Smooth muscle cell (in vitro differentiated cells): ENCODE results near the gene OAS2. TPM values are rescaled to one million over a fixed set of nuclear protein-coding genes. Genes with fewer than 3 reads are reported as not detected.

Experiments used
- DNase-seq: peaks from one replicate; lab custom pipeline; 2025; ENCODE audit not compliant: unreplicated experiment; lab: John Stamatoyannopoulos, UW
- H2AFZ ChIP-seq: fragments of 200-600 bp; sonication (generic); 2 replicates; pipeline ENCODE4 v1.6.0; 2016; ENCODE audit warnings: antibody characterized with exemption, low read depth, mild to moderate bottlenecking
- H3F3A ChIP-seq: fragments of 200-600 bp; sonication (generic); 2 replicates; pipeline ENCODE4 v1.6.0; 2017; ENCODE audit warnings: antibody characterized with exemption, low read depth
- H3K27ac ChIP-seq: fragments of 200-600 bp; sonication (generic); 2 replicates; pipeline ENCODE4 v1.5.1; 2016; ENCODE audit warnings: low read depth, mild to moderate bottlenecking
- H3K27me3 ChIP-seq: fragments of 200-600 bp; sonication (generic); 2 replicates; pipeline ENCODE4 v1.6.1; 2016; ENCODE audit warnings: low read depth, mild to moderate bottlenecking
- H3K36me3 ChIP-seq: fragments of 200-600 bp; sonication (generic); 2 replicates; pipeline ENCODE4 v1.5.1; 2016; ENCODE audit warnings: low read depth
- H3K4me1 ChIP-seq: fragments of 200-600 bp; sonication (generic); 2 replicates; pipeline ENCODE4 v1.5.1; 2016; ENCODE audit warnings: low read depth
- H3K4me2 ChIP-seq: fragments of 200-600 bp; sonication (generic); 2 replicates; pipeline ENCODE4 v1.6.0; 2016; ENCODE audit warnings: mild to moderate bottlenecking
- H3K4me3 ChIP-seq: fragments of 200-600 bp; sonication (generic); 2 replicates; pipeline ENCODE4 v1.5.1; 2016; ENCODE audit warnings: mild to moderate bottlenecking
- H3K79me2 ChIP-seq: fragments of 200-600 bp; sonication (generic); 2 replicates; pipeline ENCODE4 v1.6.0; 2016; ENCODE audit warnings: low read depth, mild to moderate bottlenecking
- H3K9ac ChIP-seq: fragments of 200-600 bp; sonication (generic); 2 replicates; pipeline ENCODE4 v1.6.0; 2016; ENCODE audit warnings: low read depth
- H3K9me3 ChIP-seq: fragments of 200-600 bp; sonication (generic); replicated peaks from 2 replicates; pipeline ENCODE4 v1.5.1; 2016; ENCODE audit warnings: low read depth
- H4K20me1 ChIP-seq: fragments of 200-600 bp; sonication (generic); 2 replicates; pipeline ENCODE4 v1.6.0; 2016; ENCODE audit warnings: low read depth
- CTCF ChIP-seq: fragments of 200-600 bp; sonication (generic); IDR thresholded peaks from 2 replicates; pipeline ENCODE4 v1.5.1; 2017; ENCODE audit warnings: borderline replicate concordance, mild to moderate bottlenecking, antibody characterized with exemption; ENCODE audit not compliant: insufficient read depth, poor library complexity, severe bottlenecking
- WGBS: methylation state at CpG from one replicate; pipeline ENCODE4 v1.1.7; 2016; ENCODE audit warnings: low lambda C conversion rate; 5-methylcytosine and 5-hydroxymethylcytosine counted together
- polyA plus RNA-seq: library from polyadenylated mRNA; unstranded; fragments of >200 nt; fragmentation: Nextera tagmentation; extraction: Ambion mirVana; gene quantifications from 2 replicates; pipeline ENCODE4 v1.2.1, GENCODE V29; 2016
- total RNA-seq: library from RNA; depleted of rRNA; stranded (reverse); fragments of >200 nt; gene quantifications from 2 replicates; pipeline ENCODE4 v1.2.3, GENCODE V29; 2014

OAS2 gene
- total and polyA plus RNA-seq, 2 experiments from 2014 or later: not detected

DNA sequence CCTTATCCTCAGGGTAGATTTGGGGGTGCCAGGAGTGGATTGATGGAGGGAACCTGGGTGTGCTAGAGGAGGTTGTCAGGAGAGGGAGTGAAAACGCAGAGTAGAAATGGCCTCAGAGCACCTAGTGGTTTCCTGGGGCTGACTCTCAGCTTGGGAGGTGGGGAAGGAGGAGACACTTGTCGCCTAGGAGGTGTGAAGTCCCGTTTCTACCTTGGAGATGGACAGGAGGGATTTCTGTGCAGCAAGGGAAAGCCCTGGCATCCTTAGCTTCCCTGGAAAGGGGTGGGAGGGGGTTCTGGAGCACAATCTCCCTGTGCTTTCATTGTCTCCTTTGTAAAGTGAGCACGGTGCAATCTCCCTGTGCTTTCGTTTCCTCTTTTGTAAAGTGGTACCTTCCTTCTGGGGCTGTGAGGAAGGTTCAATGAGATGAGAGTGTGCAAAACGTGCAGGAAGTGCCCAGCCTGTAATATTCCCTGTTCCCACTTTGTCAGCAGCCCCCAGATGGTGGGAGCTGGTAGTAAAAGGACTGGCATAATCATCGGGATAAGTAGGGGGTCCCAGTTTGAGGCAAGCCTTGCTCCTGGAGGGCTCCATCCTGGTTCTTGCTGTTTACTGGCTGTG, 38.4 kb upstream of the OAS2 start:
- H4K20me1 ChIP-seq: no peaks in the 10 kb centered on the region
- no peak overlapping the region for H3K9ac ChIP-seq
- WGBS: 75% methylated on average over 7 of the region's 7 CpGs

DNA sequence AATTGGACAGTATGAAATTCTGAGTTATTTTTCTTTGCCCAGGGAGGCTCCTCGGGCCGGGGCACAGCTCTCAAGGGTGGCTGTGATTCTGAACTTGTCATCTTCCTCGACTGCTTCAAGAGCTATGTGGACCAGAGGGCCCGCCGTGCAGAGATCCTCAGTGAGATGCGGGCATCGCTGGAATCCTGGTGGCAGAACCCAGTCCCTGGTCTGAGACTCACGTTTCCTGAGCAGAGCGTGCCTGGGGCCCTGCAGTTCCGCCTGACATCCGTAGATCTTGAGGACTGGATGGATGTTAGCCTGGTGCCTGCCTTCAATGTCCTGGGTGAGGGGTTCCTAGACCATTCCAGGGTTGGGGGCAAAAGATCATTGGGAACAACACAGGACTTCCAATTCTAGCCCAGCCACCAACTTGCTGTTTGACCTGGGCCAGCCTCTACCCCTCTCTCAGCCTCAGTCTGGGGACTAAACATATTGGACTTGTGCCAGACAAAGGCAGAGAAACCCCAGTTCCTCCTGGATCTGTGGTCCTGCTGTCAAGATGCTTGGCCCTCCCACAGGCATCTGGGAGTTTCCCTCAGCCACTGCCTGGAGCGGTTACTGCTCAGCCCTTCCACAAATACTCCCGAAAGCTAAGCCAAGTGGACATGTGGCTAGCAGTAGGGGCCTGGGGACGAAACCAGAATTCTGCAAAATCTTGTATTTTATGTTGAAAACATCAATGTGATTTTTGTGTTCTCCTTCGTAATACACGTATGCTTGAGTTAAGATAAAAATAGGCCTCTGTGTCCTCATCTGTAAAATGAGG, 36.6 kb upstream of the OAS2 start:
- Histone ChIP-seq H3K79me2 (no peaks in the 10 kb centered on the region), H3K36me3 (no peaks in the 10 kb centered on the region), H3K27me3 (peaks cover 33% of the 10 kb centered on the region), H3K9ac (no peak overlapping the region), H3K4me3 (no peak overlapping the region), H3K4me2 (no peak overlapping the region), H3K4me1 (no peaks in the 10 kb centered on the region), H2AFZ (no peak overlapping the region), H3K9me3 (no peaks in the 10 kb centered on the region), H4K20me1 (no peaks in the 10 kb centered on the region), H3F3A (no peaks in the 10 kb centered on the region), H3K27ac (no peak overlapping the region)
- 88% methylated on average over 16 of the region's 16 CpGs for WGBS
- no peak for TF ChIP-seq CTCF
- no peak for DNase-seq

More for the DNA sequence above, 38.4 kb upstream of the OAS2 start:
- H3K36me3 ChIP-seq: no peaks in the 10 kb centered on the region
- no peak overlapping the region for H3K27ac ChIP-seq
- no peak overlapping the region for H3K4me3 ChIP-seq
- no peaks in the 10 kb centered on the region for H3K4me1 ChIP-seq
- no peaks in the 10 kb centered on the region for H3F3A ChIP-seq
- no peak overlapping the region for H2AFZ ChIP-seq
- H3K27me3 ChIP-seq: peaks cover 35% of the 10 kb centered on the region
- TF ChIP-seq CTCF: no peak
- no peaks in the 10 kb centered on the region for H3K9me3 ChIP-seq
- no peaks in the 10 kb centered on the region for H3K79me2 ChIP-seq
- H3K4me2 ChIP-seq: no peak overlapping the region
- no peak for DNase-seq

GRCh38 chr12:112942572-112942971, 35.7 kb upstream of the OAS2 start:
- Histone ChIP-seq H4K20me1 (no peaks in the 10 kb centered on the region), H2AFZ (no peak overlapping the region), H3K27ac (no peak overlapping the region), H3K27me3 (peaks cover 25% of the 10 kb centered on the region), H3K9ac (no peak overlapping the region), H3K4me1 (no peaks in the 10 kb centered on the region), H3F3A (no peaks in the 10 kb centered on the region), H3K4me3 (no peak overlapping the region), H3K4me2 (no peak overlapping the region), H3K79me2 (no peaks in the 10 kb centered on the region), H3K36me3 (no peaks in the 10 kb centered on the region), H3K9me3 (no peaks in the 10 kb centered on the region)
- WGBS: 89% methylated on average over 1 of the region's 1 CpG
- DNase-seq: no peak
- TF ChIP-seq CTCF: no peak
